Measurements from ENCODE around the gene NSUN6. TPM values are rescaled to one million over a fixed set of nuclear protein-coding genes. Genes with fewer than 3 reads are reported as not detected.

Gene NSUN6
- total RNA-seq, 1 experiment from 2014 or later, result 12.5 TPM

DNA sequence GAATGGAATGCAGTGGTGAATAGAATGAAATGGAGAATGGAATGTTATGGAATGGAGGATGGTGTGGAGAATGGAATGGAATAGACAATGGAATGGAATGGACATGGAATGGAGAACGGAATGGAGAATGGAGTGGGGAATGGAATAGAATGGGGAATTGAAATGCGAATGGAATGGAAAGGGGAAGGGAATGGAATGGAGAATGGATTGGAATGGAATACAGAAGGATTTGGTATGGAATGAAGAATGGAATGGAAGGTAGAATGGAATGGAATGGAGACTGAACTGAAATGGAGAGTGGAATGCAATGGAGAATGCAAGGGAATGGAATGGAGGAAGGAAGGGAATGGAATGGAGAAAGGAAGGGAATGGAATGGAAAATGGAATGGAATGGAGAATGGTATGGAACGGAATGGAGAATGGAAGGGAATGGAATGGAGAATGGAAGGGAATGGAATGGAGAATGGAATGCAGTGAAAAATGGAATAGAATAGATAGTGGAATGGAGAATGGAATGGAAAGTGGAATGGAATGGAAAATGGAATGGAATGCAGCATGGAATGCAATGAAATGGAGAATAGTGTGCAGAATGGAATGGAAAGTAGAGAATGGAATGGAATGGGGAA is 94.8 kb downstream of the NSUN6 start:
- Histone ChIP-seq H3K36me3 (ENCODE audit: control insufficient read depth in 1 of 2, insufficient read depth in 2 of 2, low read length in 2 of 2) (peaks cover 0 to 7% of the 10 kb centered on the region in 2 experiments; a peak in 3 of 4 replicates), H3K4me1 (ENCODE audit: control insufficient read depth in 1 of 2, insufficient read depth in 2 of 2, low read length in 2 of 2) (no peaks in the 10 kb centered on the region), H3K9me2 (ENCODE audit: insufficient read depth) (no peaks in the 10 kb centered on the region), H3K4me3 (replicated peaks in 1 of 2; ENCODE audit: low read depth in 1 of 2, low read length in 2 of 2) (no peak overlapping the region), H3K27ac (ENCODE audit: low read depth, low read length) (no peak overlapping the region), H3K79me2 (ENCODE audit: insufficient read depth, low read length) (no peaks in the 10 kb centered on the region), H3K9ac (ENCODE audit: low read length) (no peak overlapping the region), H4K20me1 (ENCODE audit: insufficient read depth) (no peaks in the 10 kb centered on the region), H3K4me2 (ENCODE audit: low read length) (no peak overlapping the region), H2AFZ (ENCODE audit: low read depth, low read length, poor library complexity, severe bottlenecking) (no peak overlapping the region), H3K27me3 (ENCODE audit: insufficient read depth, low read length) (no peaks in the 10 kb centered on the region), H3K9me3 (ENCODE audit: control insufficient read depth in 1 of 2, insufficient read depth in 1 of 2, low read depth in 1 of 2, low read length in 2 of 2) (peaks cover 7 to 10% of the 10 kb centered on the region in 2 experiments; a peak in 1 of 4 replicates)
- BruUV-seq (replicated peaks), result no TSS peak
- TF ChIP-seq, protein P1, sequence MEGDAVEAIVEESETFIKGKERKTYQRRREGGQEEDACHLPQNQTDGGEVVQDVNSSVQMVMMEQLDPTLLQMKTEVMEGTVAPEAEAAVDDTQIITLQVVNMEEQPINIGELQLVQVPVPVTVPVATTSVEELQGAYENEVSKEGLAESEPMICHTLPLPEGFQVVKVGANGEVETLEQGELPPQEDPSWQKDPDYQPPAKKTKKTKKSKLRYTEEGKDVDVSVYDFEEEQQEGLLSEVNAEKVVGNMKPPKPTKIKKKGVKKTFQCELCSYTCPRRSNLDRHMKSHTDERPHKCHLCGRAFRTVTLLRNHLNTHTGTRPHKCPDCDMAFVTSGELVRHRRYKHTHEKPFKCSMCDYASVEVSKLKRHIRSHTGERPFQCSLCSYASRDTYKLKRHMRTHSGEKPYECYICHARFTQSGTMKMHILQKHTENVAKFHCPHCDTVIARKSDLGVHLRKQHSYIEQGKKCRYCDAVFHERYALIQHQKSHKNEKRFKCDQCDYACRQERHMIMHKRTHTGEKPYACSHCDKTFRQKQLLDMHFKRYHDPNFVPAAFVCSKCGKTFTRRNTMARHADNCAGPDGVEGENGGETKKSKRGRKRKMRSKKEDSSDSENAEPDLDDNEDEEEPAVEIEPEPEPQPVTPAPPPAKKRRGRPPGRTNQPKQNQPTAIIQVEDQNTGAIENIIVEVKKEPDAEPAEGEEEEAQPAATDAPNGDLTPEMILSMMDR (IDR thresholded peaks at IDR 0.05 in 2 of 3, conservative IDR thresholded peaks at IDR 0.05 in 1 of 3; ENCODE audit: borderline replicate concordance in 1 of 3, insufficient read depth in 1 of 3, low read depth in 2 of 3, low read length in 2 of 3), result no peak
- TF ChIP-seq EGR1 (IDR thresholded peaks at IDR 0.05; ENCODE audit: low read depth) (no peak), JUND (IDR thresholded peaks at IDR 0.05) (no peak), POLR2A (IDR thresholded peaks at IDR 0.05; ENCODE audit: borderline replicate concordance, extremely low read depth, insufficient read depth, insufficient read length) (no peak), ZNF274 (IDR thresholded peaks at IDR 0.05; ENCODE audit: low read depth, low read length) (no peak), CBX3 (IDR thresholded peaks at IDR 0.05; ENCODE audit: low read depth) (no peak), EZH2phosphoT487 (IDR thresholded peaks at IDR 0.05; ENCODE audit: borderline replicate concordance) (no peak), FOSL1 (IDR thresholded peaks at IDR 0.05; ENCODE audit: low read depth) (no peak), YY1 (IDR thresholded peaks at IDR 0.05; ENCODE audit: extremely low read depth, insufficient replicate concordance, low read depth, low read length) (no peak), EZH2 (IDR thresholded peaks at IDR 0.05) (no peak), ZFX (IDR thresholded peaks at IDR 0.05) (no peak), SRF (IDR thresholded peaks at IDR 0.05; ENCODE audit: low read depth) (no peak)
- TF ChIP-seq, protein P2, sequence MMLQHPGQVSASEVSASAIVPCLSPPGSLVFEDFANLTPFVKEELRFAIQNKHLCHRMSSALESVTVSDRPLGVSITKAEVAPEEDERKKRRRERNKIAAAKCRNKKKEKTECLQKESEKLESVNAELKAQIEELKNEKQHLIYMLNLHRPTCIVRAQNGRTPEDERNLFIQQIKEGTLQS (IDR thresholded peaks at IDR 0.05), result no peak
- no peak for ATAC-seq
- intact Hi-C loops (cut with micrococcal nuclease), result no loop called here
- DNase-seq (ENCODE audit: low read depth, low spot score), result no peak
- RAD21 ChIA-PET (ENCODE audit: low non-redundant PET in 1 of 2, low total read pairs in 2 of 2, uncharacterized antibody in 2 of 2, unreplicated experiment in 2 of 2), result no interaction called here
- POLR2A ChIA-PET, result no interaction called here
- CTCF ChIA-PET, result no interaction called here
